Liver (tissue), 3 donors: ENCODE results near the gene EN1.

Experiments used
- CTCF ChIP-seq: fragments of 150-350 bp; IDR thresholded peaks from 2 replicates; pipeline ENCODE4 v1.5.1; 2017; ENCODE audit warnings: improper control_type of control experiment, low read depth, low read length; ENCODE audit not compliant: missing input control
- GABPA ChIP-seq, 2 donors: IDR thresholded peaks in 1 of 2; conservative IDR thresholded peaks in 1 of 2; 2 replicates each; pipeline ENCODE4 v1.6.1; 2016; ENCODE audit warnings: antibody characterized with exemption in 2 of 2, mild to moderate bottlenecking in 1 of 2, moderate library complexity in 1 of 2
- SP1 ChIP-seq: IDR thresholded peaks from 2 replicates; pipeline ENCODE4 v1.6.1; 2018; ENCODE audit warnings: antibody characterized with exemption, mild to moderate bottlenecking
- YY1 ChIP-seq: IDR thresholded peaks from 2 replicates; pipeline ENCODE4 v1.6.1; 2016; ENCODE audit warnings: antibody characterized with exemption, mild to moderate bottlenecking
- donor health status: healthy.
- donor health status: healthy.

GRCh38 chr2:118843483-118844132 lies 3.8 kb downstream of the EN1 start:
- no peak for TF ChIP-seq YY1
- TF ChIP-seq CTCF, result no peak
- no peak for TF ChIP-seq SP1
- TF ChIP-seq GABPA (IDR thresholded peaks at IDR 0.05 in 1 of 2, conservative IDR thresholded peaks at IDR 0.05 in 1 of 2), result no peak
